H1 (cell line): ENCODE data around the gene TRIM52. TPM values are rescaled to one million over a fixed set of nuclear protein-coding genes. Genes with fewer than 3 reads are reported as not detected.
A peak's percentile ranks its signal among the peaks of the same experiment; 100 is the strongest.

Experiments used
- CTCF ChIA-PET: fragments of 300-600 bp; sonication (Branson Sonifier 250); formaldehyde crosslinking; loops from one replicate; lab custom pipeline; 2021; ENCODE audit not compliant: partially characterized antibody; lab: Charles Lee
- POLR2A ChIA-PET: fragments of 300-600 bp; sonication (Branson Sonifier 250); formaldehyde crosslinking; loops from one replicate; lab custom pipeline; 2021; ENCODE audit warnings: inconsistent platforms; ENCODE audit not compliant: partially characterized antibody; lab: Charles Lee
- DNase-seq, 2 experiments: peaks; one replicate each; pipeline versions ENCODE4 v3.0.0 to v3.0.0-alpha.2; 2010 to 2022; ENCODE audit warnings: low spot score in 2 of 2, low read depth in 1 of 2, mixed read lengths in 1 of 2
- FAIRE-seq: peaks from 2 replicates; lab custom pipeline; 2011; peaks lifted over from hg19 to GRCh38; lab: Jason Lieb, UNC
- H2AFZ ChIP-seq: 2 replicates; pipeline ENCODE4 v1.8.1; 2012; ENCODE audit warnings: low read length, inconsistent platforms
- H2AK5ac ChIP-seq: 2 replicates; pipeline ENCODE4 v1.6.1; 2013; ENCODE audit warnings: low read depth, low read length
- H2BK120ac ChIP-seq: replicated peaks from 2 replicates; pipeline ENCODE3; 2013; ENCODE audit warnings: low read depth, low read length, inconsistent platforms
- H2BK12ac ChIP-seq: 2 replicates; pipeline ENCODE4 v1.6.1; 2013; ENCODE audit warnings: low read depth, low read length
- H2BK15ac ChIP-seq: 2 replicates; pipeline ENCODE4 v1.6.1; 2013; ENCODE audit warnings: low read length
- H2BK20ac ChIP-seq: 2 replicates; pipeline ENCODE4 v1.6.1; 2013; ENCODE audit warnings: low read length
- H2BK5ac ChIP-seq: 2 replicates; pipeline ENCODE4 v1.6.1; 2013; ENCODE audit warnings: low read depth, low read length
- H3K14ac ChIP-seq: 2 replicates; pipeline ENCODE4 v1.6.1; 2013; ENCODE audit warnings: inconsistent platforms; ENCODE audit not compliant: insufficient read length
- H3K18ac ChIP-seq: 2 replicates; pipeline ENCODE4 v1.6.1; 2013; ENCODE audit warnings: low read length; ENCODE audit errors: extremely low read depth
- H3K23ac ChIP-seq: 2 replicates; pipeline ENCODE4 v1.6.1; 2013; ENCODE audit warnings: inconsistent platforms; ENCODE audit not compliant: insufficient read length
- H3K23me2 ChIP-seq: 2 replicates; pipeline ENCODE4 v1.6.1; 2013; ENCODE audit warnings: low read depth, low read length
- H3K27ac ChIP-seq: 2 replicates; pipeline ENCODE4 v1.6.1; 2011; ENCODE audit warnings: low read depth, low read length, inconsistent platforms
- H3K27me3 ChIP-seq, 4 experiments: replicated peaks in 1 of 4; 1 replicate in 1 of 4; 2 replicates in 3 of 4; pipeline versions ENCODE4 v1.6.1 to v1.8.1; 2011 to 2013; ENCODE audit warnings: low read length in 3 of 4, mild to moderate bottlenecking in 3 of 4, inconsistent platforms in 2 of 4, mixed read lengths in 2 of 4, moderate library complexity in 1 of 4; ENCODE audit not compliant: control insufficient read depth in 3 of 4, insufficient read depth in 3 of 4; ENCODE audit errors: extremely low read depth in 1 of 4
- H3K36me3 ChIP-seq, 4 experiments: 2 replicates each; pipeline versions ENCODE4 v1.6.1 to v1.8.1; 2011 to 2013; ENCODE audit warnings: mild to moderate bottlenecking in 4 of 4, low read length in 3 of 4, moderate library complexity in 2 of 4, control low read depth in 1 of 4, inconsistent platforms in 1 of 4; ENCODE audit not compliant: insufficient read depth in 4 of 4, control insufficient read depth in 2 of 4
- H3K4ac ChIP-seq: replicated peaks from 2 replicates; pipeline ENCODE3; 2013; ENCODE audit warnings: low read length, low read depth, mixed read lengths, inconsistent platforms; ENCODE audit not compliant: insufficient read length
- H3K4me1 ChIP-seq, 4 experiments: replicated peaks in 1 of 4; 1 replicate in 1 of 4; 2 replicates in 3 of 4; pipeline versions ENCODE4 v1.6.1 to v1.8.1; 2011 to 2013; ENCODE audit warnings: low read length in 3 of 4, inconsistent platforms in 2 of 4, mixed read lengths in 1 of 4; ENCODE audit not compliant: insufficient read depth in 4 of 4, control insufficient read depth in 3 of 4
- H3K4me2 ChIP-seq, 2 experiments: 2 replicates each; pipeline versions ENCODE4 v1.6.1 to v1.8.1; 2011 to 2013; ENCODE audit warnings: low read depth in 2 of 2, low read length in 2 of 2, control low read depth in 1 of 2, inconsistent platforms in 1 of 2, mild to moderate bottlenecking in 1 of 2; ENCODE audit not compliant: insufficient read depth in 1 of 2
- H3K4me3 ChIP-seq, 4 experiments: fragments of 200-600, 300-600 bp in 1 of 4; sonication (generic), shearing (Covaris generic), sonication (Bioruptor Twin) in 1 of 4; 2 replicates each; pipeline versions ENCODE4 v1.5.1 to v1.8.1; 2011 to 2016; ENCODE audit warnings: low read length in 4 of 4, low read depth in 3 of 4, control low read depth in 2 of 4, inconsistent platforms in 2 of 4, mild to moderate bottlenecking in 2 of 4, mixed read lengths in 1 of 4, moderate library complexity in 1 of 4; ENCODE audit not compliant: insufficient read depth in 2 of 4; ENCODE audit errors: extremely low read depth in 1 of 4
- H3K56ac ChIP-seq: replicated peaks from 2 replicates; pipeline ENCODE3; 2013; ENCODE audit warnings: low read depth, mild to moderate bottlenecking, mixed read lengths, low read length, inconsistent platforms; ENCODE audit not compliant: insufficient read length
- H3K79me1 ChIP-seq: 2 replicates; pipeline ENCODE4 v1.6.1; 2013; ENCODE audit warnings: low read depth, low read length, control low read depth
- H3K79me2 ChIP-seq, 2 experiments: 2 replicates each; pipeline versions ENCODE4 v1.6.1 to v1.8.1; 2012 to 2013; ENCODE audit warnings: low read length in 2 of 2, mild to moderate bottlenecking in 2 of 2, inconsistent platforms in 1 of 2; ENCODE audit not compliant: insufficient read depth in 2 of 2, control insufficient read depth in 1 of 2
- H3K9ac ChIP-seq, 4 experiments: replicated peaks in 1 of 4; 1 replicate in 1 of 4; 2 replicates in 3 of 4; pipeline versions ENCODE4 v1.6.1 to v1.8.1; 2011 to 2013; ENCODE audit warnings: low read depth in 3 of 4, low read length in 3 of 4, control low read depth in 2 of 4, mild to moderate bottlenecking in 2 of 4, moderate library complexity in 2 of 4, inconsistent platforms in 1 of 4; ENCODE audit errors: extremely low read depth in 1 of 4
- H3K9me3 ChIP-seq, 2 experiments: 2 replicates each; pipeline versions ENCODE4 v1.6.1 to v1.8.1; 2012 to 2013; ENCODE audit warnings: mild to moderate bottlenecking in 2 of 2, moderate library complexity in 2 of 2, control low read depth in 1 of 2, inconsistent platforms in 1 of 2, low read depth in 1 of 2, low read length in 1 of 2, mixed read lengths in 1 of 2; ENCODE audit not compliant: insufficient read depth in 2 of 2
- H4K20me1 ChIP-seq, 2 experiments: replicated peaks in 1 of 2; 2 replicates each; pipeline versions ENCODE3 to v1.8.1; 2011 to 2013; ENCODE audit warnings: inconsistent platforms in 2 of 2, low read length in 2 of 2, mild to moderate bottlenecking in 1 of 2; ENCODE audit not compliant: insufficient read depth in 2 of 2, control insufficient read depth in 1 of 2
- H4K5ac ChIP-seq: 2 replicates; pipeline ENCODE4 v1.6.1; 2013; ENCODE audit warnings: low read length, low read depth, mixed read lengths, inconsistent platforms; ENCODE audit not compliant: insufficient read length
- H4K8ac ChIP-seq: 2 replicates; pipeline ENCODE4 v1.8.0; 2013; ENCODE audit warnings: mild to moderate bottlenecking, moderate library complexity, low read length, inconsistent platforms; ENCODE audit not compliant: insufficient read depth; ENCODE audit errors: extremely low read depth
- H4K91ac ChIP-seq: replicated peaks from 2 replicates; pipeline ENCODE3; 2013; ENCODE audit warnings: low read length, mixed read lengths, inconsistent platforms; ENCODE audit not compliant: insufficient read length
- MAX ChIP-seq: IDR thresholded peaks from 2 replicates; pipeline ENCODE4 v1.6.1; 2012; ENCODE audit warnings: inconsistent platforms
- RFX5 ChIP-seq: IDR thresholded peaks from 2 replicates; pipeline ENCODE4 v1.6.1; 2011; ENCODE audit warnings: low read depth, low read length, improper control_type of control experiment, borderline replicate concordance
- SIN3A ChIP-seq, 2 experiments: IDR thresholded peaks in 1 of 2; conservative IDR thresholded peaks in 1 of 2; 2 replicates each; pipeline ENCODE4 v1.6.1; 2011 to 2012; ENCODE audit warnings: low read length in 2 of 2, improper control_type of control experiment in 1 of 2, low read depth in 1 of 2, mild to moderate bottlenecking in 1 of 2
- WGBS, 2 experiments: shearing (Covaris generic) in 1 of 2; methylation state at CpG; one replicate each; pipeline versions ENCODE4 v1.1.6 to v1.1.7; 2013 to 2015; ENCODE audit warnings: low lambda C conversion rate in 2 of 2, mixed read lengths in 2 of 2, inconsistent platforms in 1 of 2, low coverage in 1 of 2, missing lambda C conversion rate in 1 of 2; ENCODE audit not compliant: insufficient replicate concordance in 2 of 2, insufficient coverage in 1 of 2, insufficient read length in 1 of 2; ENCODE audit errors: extremely low coverage in 1 of 2, missing lambda C conversion rate in 1 of 2; 5-methylcytosine and 5-hydroxymethylcytosine counted together
- polyA plus RNA-seq, 7 experiments: library from polyadenylated mRNA; depleted of rRNA in 3 of 7; stranded (reverse) in 5 of 7; unstranded in 2 of 7; fragments of >200 nt in 5 of 7; fragments of 200-250 nt in 2 of 7; gene quantifications; 1 replicate in 5 of 7; 2 replicates in 1 of 7; 4 replicates in 1 of 7; pipeline versions ENCODE4 v1.2.1 to v1.2.3, GENCODE V29; 2011 to 2013; ENCODE audit warnings: missing spikeins in 2 of 7, mixed read lengths in 2 of 7
- total RNA-seq: library from RNA; stranded (reverse); fragmentation: NEBNext Ultra II Directional; extraction: Animal tissue kit (Norgen Biotek cat#: 25700); gene quantifications from 2 replicates; pipeline ENCODE4 v1.2.1, GENCODE V29; 2021

Gene TRIM52
- total and polyA plus RNA-seq, 2 of the 8 experiments (the other 6 are each of a cell fraction or from before 2014, with no cell fraction given), result 4.2 to 5.7 TPM

GRCh38 chr5:181207214-181207959 is 53.6 kb downstream of the TRIM52 start:
- peak in 1 of 2 experiments; percentile 97 for DNase-seq
- TF ChIP-seq MAX, result no peak
- TF ChIP-seq RFX5, result no peak
- 0 out of 4 replicates have a peak, but pooled peaks of 1 of the 2 experiments have one; percentile 29 for TF ChIP-seq SIN3A (conservative IDR thresholded peaks at IDR 0.05 in 1 of 2, IDR thresholded peaks at IDR 0.05 in 1 of 2; ENCODE audit: low read depth in 1 of 2, low read length in 2 of 2)

More at GRCh38 chr5:181207214-181207959, 53.6 kb downstream of the TRIM52 start:
- POLR2A ChIA-PET, result interaction anchor here (0.7 to 8.4 kb wide), 10 partner anchors 15 to 53 kb away, joined by 3 to 90 read pairs (median 4); partner anchors contain the start of genes RACK1, TRIM41 and TRIM52
- Histone ChIP-seq H3K79me2 (no peaks in the 10 kb centered on the region), H3K14ac (no peak overlapping the region), H3K27ac (no peak overlapping the region), H2BK120ac (peak overlapping the region; percentile 64), H2BK12ac (no peak overlapping the region), H3K9me3 (no peaks in the 10 kb centered on the region), H4K91ac (no peak overlapping the region), H2BK20ac (no peak overlapping the region), H3K56ac (no peak overlapping the region), H2BK5ac (no peak overlapping the region; the same call in 1 of the 2 replicates), H3K9ac (peak overlapping the region in 2 of 4 experiments; percentile 35 to 41; a peak in 1 of 7 replicates), H3K4me1 (peaks cover 0 to 13% (median 5%) of the 10 kb centered on the region in 4 experiments; a peak in 5 of 7 replicates), H4K8ac (peak overlapping the region; percentile 45; the same call in 1 of the 2 replicates), H2AFZ (peak overlapping the region; percentile 64; the same call in 1 of the 2 replicates), H3K18ac (0 out of 2 replicates have a peak overlapping the region, but pooled peaks have one; percentile 51), H4K20me1 (peaks cover 0 to 2% of the 10 kb centered on the region in 2 experiments), H3K27me3 (peaks cover 28 to 42% (median 39%) of the 10 kb centered on the region in 4 experiments), H3K4me3 (peak overlapping the region; percentile 59 to 91 (median 86)), H2BK15ac (no peak overlapping the region), H3K23ac (no peak overlapping the region), H3K36me3 (peaks cover 0 to 7% (median 0%) of the 10 kb centered on the region in 4 experiments; a peak in 1 of 8 replicates), H3K79me1 (no peaks in the 10 kb centered on the region), H2AK5ac (no peak overlapping the region), H3K4me2 (peak overlapping the region; percentile 93 to 99), H3K4ac (no peak overlapping the region), H3K23me2 (peaks cover 24% of the 10 kb centered on the region), H4K5ac (no peak overlapping the region)
- WGBS, 2 experiments, result 1% methylated on average over 36 of the region's 36 CpGs; no CpG with 5 or more reads in 1 of the 2 experiments
- CTCF ChIA-PET, result interaction anchor here (0.7 to 14.5 kb wide), 8 partner anchors 9 to 45 kb away, joined by 3 to 197 read pairs (median 7); no protein-coding TSS in a partner anchor
- FAIRE-seq, result no peak
